HG03108 (cell line): Measurements from ENCODE around the gene ADK.
A peak's percentile ranks its signal among the peaks of the same experiment; 100 is the strongest.
"Not testable (repeated sequence)": the region's sequence is repeated elsewhere in the genome, so short reads cannot be mapped to it uniquely, and the experiment has no call there.

Experiments
- ATAC-seq: cut with Tn5 transposase; IDR thresholded peaks from one replicate; pipeline ENCODE4 v1.9.1; 2021; ENCODE audit warnings: moderate library complexity; ENCODE audit not compliant: unreplicated experiment

Gene ADK

DNA sequence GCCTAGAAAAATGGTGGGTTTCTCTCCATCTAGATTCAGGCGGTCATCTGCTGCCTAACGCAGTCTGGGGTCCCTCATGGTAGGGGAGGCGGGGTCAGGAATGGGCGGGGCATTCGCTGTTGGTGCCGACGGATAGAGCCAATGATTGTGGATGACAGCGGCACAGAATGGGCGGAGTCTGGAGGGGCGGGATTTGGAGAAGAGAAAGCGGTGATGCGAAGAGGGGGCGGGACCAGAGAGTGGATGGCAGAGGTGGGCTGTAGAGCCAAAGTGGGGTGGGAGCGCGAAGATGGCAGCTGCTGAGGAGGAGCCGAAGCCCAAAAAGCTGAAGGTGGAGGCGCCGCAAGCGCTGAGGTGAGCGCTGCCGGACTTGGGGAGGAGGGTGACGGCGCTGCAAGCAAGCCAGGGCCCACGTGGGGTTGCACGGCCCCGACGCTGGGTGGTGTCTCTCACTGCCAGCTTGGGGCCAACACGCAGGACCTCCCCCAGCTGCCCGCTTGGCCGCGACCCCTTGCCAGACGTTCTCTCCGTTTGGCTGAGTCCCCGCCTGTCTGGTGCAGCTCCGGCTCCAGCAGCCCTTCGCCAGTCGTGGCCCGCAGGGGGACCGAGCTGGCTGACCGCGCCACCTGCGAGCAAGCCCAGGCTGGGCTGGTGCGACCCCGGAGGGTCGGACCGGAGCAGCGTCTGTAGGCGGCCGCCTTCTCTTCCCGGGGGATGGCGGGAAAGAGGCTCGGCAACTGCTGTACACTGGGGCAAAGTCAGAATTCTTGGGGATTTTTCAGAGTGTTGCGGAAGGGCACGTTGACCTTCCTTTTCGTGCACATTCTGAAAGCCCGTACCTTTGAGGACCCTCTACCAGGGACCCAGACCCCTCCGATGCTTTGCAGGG is at the start of gene ADK:
Gene ADK, plus strand, starts transcription at position 232 of the 889 bp plus-strand sequence. Its CDS starts 58 bp downstream, at position 290.
- peak; percentile 81 for ATAC-seq

DNA sequence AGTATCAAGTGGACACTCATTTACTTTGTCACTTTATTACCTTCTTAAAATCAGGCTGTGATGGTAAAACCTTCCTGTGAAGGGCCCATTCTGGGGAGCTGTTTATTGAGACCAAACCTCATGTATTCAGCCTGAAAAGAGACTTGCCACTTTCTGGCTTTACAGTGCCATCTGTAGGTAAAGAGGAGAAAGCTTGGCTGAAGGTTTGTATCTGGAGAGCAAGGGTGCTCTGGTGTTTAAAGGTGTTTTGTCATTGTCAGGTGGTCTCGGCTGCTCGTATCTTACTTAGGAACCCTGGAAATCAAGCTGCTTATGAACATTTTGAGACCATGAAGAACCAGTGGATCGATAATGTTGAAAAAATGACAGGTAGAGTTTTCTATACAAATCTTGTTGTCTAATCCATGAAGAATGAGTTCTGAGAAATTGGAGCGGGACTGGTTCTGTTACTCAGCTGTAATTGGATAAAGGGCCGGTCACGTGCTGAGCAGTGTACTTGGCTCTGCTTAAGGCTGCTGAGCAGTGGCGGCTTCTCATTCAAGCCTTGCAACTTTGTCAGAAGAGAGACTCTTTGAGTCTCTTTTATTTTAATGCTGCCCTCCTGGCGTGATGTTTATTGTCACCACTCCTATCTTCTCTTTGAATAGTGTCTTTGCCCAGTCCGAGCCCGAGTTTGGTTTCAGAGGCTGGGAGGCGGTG is 47.3 kb upstream of the ADK start:
- no peak for ATAC-seq

DNA sequence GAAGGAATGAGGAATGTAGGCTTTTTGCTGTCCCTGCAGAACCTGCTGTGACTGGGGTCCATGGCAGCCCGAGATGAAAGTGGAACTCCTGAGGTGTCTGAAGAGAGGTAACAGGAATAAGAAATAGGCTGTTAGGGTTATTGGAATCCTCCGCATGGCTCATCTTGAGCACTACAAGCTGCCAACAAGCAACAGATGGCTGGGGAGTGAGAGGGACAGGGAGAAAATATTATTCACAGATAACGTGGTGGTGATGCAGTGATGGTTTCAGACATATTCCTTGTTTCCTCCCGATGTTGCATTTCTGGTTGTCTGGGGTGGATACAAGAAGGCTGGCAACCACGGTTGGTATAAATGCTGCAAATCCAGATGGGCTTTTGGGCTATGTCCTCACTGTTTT is 46.5 kb upstream of the ADK start:
- ATAC-seq = no peak

DNA sequence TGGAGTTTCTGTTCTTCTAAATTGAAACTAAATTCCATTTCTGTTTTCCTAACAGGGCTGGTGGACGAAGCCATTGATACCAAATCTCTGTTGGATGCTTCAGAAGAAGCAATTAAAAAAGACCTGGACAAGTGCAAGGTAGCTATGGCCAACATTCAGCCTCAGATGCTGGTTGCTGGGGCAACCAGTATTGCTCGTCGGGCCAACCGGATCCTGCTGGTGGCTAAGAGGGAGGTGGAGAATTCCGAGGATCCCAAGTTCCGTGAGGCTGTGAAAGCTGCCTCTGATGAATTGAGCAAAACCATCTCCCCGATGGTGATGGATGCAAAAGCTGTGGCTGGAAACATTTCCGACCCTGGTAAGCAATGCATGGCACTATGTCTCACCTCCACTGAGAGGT is 46.0 kb upstream of the ADK start:
- no peak for ATAC-seq

DNA sequence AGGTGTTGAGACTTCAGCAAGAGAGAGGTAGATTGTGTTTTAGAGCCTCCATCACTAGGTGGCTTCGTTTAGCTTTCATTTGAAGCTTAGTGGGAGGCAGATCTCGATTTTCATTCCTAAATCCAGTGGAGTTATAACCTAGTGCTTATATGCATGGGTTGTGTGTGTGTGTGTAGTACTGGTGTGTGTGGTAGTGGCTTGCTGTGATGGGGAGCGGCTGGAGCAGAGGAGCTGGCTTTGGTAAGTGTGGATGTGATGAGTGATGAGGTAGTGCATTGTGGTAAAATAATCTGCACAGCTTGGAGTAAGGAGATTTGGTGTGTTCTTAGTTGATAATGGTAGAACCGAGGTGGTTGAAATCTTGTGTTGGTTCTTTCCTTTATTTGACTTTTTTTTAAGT is 43.6 kb upstream of the ADK start:
- ATAC-seq = no peak

DNA sequence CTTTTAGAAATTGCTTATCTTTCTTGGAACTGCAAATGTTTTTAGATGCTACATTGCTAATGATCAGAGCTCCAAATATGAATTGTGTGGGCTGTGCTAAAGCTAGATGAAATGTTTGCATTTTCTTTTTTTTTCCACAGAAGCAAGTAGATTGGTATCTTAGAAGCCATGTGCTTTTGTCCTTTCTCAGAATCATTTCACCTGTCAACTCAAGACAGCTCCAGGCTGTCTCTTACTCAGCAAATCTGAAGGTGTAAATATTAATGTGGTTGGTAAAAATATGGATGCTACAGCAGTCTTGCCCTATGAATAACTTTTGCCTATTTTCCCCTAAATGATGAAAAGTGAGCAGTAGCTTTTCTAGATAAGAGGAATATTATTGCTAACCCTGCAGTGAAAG is 41.6 kb upstream of the ADK start:
- no peak for ATAC-seq

DNA sequence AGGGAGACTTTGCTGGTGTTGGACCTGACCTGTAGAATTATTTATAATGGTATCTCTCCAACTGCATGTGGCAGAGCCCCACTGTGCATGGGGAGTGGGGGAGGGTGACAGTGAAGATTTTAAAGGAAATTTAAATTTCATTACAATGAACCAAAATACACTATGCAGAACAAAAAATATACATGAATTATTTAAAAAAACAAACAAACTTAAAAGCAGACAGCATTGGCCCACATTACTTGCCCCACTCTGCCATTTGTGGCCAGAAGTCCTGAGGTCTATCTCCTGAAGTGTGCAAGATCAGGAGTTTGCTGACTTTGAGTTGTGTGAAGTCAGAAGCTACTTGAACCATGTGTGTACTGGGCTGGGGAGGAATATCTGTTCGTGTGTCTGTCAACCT is 40.9 kb upstream of the ADK start:
- ATAC-seq = no peak

DNA sequence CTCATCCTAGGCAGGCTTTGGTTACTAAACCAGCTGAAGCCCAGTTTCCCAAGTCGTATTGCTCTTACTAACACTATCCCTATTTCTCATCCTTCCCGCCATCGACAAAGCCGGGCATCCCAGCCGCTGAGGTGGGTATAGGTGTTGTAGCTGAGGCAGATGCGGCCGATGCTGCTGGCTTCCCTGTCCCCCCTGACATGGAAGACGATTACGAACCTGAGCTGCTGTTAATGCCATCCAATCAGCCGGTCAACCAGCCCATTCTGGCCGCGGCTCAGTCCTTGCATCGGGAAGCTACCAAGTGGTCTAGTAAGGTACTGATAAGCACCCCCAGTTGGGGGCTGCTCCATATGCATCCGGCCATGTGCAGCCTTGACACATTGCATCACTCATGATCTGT is 39.2 kb upstream of the ADK start:
- no peak for ATAC-seq

DNA sequence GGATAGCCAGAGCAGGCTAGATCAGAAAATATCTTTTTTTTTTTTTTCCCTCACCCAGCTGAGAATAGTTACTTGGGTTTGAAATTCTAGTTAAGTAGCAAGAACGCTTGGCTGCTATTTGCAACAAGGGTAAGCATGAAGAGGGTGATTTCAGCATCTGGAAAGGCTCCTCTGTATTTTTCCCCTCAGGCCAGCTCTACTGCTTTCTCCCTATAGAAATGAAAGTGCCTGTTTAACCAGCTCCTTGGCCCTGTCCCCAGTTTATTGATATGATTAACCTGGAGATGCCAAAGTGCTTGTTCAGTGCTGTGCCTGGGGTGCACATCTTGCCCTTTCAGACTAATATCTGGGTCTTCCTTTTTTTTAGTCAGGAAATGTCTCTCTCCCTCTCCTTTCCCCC is 37.5 kb upstream of the ADK start:
- no peak for ATAC-seq

DNA sequence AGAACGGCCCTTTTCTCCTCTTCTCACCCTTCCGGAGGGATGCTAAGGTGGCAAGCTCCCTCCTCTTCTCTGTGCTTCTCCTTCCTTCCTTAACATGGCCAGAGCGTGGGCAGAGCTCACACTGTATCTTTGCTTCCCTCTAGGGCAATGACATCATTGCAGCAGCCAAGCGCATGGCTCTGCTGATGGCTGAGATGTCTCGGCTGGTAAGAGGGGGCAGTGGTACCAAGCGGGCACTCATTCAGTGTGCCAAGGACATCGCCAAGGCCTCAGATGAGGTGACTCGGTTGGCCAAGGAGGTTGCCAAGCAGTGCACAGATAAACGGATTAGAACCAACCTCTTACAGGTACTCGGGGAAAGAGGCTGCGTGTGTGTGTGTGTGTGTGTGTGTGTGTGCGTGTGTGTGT is 37.0 kb upstream of the ADK start:
- ATAC-seq = no peak

DNA sequence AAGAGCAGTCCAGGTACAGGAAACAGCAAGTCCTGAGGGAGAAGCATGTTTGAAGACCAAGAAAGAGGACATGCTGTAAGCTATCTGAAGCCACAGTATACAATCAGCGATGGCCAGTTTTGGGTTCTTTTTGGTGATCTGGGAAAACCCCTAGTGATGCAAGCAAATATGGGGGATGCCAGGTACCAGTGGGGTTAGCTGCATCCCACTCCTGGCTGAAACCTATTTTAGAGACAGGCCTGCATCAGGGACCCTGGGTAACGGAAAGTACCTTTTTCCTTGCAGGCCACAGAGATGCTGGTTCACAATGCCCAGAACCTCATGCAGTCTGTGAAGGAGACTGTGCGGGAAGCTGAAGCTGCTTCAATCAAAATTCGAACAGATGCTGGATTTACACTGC is 33.3 kb upstream of the ADK start:
- no peak for ATAC-seq

DNA sequence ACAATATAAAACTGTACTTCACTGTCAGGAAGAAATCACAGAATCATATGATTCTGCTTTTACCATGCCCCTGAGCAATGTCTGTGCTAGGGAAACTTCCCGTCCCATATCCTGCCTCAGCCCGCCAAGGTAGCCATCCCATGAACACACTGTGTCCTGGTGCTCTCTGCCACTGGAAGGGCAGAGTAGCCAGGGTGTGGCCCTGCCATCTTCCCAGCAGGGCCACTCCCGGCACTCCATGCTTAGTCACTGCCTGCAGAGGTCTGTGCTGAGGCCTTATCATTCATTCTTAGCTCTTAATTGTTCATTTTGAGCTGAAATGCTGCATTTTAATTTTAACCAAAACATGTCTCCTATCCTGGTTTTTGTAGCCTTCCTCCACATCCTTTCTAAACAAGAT is 32.2 kb upstream of the ADK start:
- ATAC-seq = no peak

DNA sequence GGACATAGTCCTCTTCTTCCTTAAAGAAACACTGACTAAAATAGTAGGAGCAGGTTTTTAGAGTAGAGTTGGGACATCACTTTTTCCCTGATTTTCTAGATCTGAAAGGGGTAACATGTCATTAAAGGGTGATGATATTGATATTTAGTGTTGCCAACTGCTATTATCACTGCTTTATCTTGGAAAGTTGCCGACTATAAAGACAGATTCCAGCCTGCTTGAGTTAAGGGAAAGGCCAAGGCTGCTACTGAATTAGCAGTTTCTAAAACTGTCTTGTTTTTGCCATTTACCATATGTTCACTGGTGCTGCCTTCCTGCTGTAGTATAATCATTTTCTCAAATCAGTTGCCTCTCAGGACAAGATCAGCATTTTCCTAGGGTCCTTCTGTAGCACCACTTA is 30.1 kb upstream of the ADK start:
- ATAC-seq = no peak

DNA sequence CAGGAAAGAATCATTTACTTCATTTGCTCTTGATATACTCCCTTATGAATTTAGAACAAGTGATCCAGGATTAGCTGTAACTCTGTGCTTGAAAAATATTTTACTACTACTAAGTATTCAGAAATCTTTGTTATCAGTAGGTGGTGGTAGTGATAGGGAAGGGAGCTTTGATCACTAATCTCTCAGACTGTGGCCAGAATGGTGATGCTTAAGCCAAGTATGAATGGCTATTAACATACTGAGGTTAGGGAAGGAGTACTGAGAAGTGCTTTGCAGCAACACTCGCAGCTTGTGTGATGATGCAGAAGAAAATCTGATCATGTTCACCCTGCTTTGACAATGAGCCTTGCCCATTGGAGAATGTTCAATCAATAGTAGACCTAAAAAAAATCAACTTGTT is 29.7 kb upstream of the ADK start:
- ATAC-seq = no peak

DNA sequence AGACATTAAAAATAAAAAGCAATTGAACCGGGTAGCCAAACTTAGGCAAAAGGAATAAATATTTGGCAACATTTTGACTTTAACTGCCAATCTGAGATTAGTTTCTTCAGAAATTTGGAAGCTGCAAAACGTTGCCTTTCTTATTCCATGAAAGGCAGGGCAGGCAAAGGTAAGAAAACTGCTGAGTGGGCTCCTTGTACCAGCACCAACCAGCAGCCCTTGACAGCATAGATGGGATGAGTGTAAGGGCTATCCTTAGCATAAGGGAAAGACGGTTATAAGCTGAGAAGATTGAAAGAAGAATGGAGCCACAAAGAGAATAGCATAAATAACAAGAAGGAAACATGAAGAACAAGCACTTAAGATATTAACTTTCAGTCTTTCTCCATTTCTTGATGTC is 29.0 kb upstream of the ADK start:
- ATAC-seq = no peak

DNA sequence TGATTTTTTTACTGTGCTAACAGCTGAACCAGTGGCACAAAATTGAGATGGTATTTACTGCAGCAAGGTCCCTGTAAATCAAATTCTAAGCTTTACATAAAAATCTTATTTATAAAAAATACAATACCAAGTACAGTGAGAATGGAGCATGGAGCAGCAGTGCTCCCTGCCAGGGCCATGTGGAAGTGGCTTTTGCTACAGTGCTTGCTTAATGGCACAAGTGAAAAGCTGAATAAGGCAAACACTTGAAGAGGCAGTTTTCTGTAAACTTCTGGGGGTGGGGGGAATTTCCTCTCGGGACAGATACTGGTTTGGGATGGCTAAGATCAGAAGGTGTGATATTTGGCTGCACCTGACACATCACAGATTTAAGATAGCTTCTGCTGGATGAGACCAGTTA is 27.9 kb upstream of the ADK start:
- no peak for ATAC-seq

DNA sequence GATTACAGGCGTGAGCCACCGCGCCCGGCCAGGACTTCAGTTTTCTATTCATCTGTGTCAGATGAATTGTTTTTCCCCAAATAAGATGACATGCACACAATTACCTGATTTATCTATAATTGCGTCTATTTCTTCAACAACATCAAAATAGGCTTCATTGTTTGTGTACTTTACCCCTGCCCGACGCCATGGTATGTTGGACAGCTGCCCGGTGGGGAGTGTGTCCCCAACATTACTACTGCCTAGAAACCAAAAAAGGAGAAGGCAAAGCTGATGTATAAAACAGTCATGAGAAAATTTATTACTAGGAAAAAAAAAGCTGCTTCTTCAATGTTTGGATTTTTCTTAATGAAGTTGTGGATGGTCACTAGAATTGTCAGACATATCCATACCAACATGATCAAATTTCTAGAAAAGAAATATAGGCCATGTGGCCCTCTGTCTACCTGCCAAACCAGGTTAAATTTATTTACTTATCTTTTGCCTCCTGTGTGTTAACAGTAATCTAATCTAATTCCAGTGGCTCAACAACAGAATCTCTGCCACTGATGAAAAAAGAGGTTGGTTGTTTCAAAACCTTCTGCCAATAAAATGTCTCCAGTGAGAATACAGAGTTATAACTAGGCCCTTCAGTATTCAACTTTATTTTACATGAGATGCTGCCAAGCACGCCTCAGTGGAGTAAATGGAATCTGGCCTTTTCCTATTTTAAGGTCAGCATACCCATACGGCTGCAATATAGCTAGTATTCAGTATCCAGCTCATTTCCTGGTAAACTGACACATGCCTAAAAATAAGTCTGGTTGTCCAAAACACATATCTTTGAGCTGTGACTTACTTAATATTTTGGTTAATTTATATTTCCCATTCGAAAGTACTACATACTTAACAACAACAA is 16.8 kb upstream of the ADK start:
- ATAC-seq = no peak

DNA sequence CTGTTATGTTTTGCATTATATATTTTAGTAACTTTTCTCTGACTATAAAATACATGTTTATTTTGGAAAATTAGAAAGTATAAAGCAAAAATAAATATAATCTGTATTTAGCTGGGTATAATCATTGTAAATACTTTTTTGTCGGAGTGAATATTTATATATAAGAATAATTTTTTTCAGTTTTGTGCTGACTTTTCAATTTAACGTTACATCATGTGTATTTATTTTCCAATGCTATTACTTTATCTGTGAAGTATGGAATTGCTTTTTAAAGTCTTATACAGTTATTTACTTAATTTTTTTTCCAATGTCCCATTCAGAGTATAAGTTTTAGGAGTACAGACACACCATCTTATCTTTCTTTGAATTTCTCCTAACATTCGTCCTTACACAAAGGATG is 15.6 kb upstream of the ADK start:
- ATAC-seq = no peak

DNA sequence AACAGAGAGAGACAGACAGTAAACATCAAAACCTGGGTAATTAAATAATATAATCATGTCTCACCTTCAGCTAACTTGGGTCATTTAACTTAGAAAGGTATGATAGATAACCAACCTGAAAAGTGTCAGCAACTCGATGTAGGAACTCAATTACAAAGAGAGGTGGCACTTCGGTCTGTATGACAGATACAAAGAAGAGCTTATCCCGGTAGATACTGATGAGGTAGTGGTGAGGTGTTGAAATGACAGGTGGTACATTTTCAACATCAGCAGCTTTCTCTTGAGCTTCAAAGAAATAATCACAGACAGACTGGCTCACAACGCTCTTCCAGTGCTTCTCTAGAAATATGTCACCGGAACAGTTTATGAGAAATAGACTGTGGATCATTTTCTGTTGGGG is 13.0 kb upstream of the ADK start:
- no peak for ATAC-seq

DNA sequence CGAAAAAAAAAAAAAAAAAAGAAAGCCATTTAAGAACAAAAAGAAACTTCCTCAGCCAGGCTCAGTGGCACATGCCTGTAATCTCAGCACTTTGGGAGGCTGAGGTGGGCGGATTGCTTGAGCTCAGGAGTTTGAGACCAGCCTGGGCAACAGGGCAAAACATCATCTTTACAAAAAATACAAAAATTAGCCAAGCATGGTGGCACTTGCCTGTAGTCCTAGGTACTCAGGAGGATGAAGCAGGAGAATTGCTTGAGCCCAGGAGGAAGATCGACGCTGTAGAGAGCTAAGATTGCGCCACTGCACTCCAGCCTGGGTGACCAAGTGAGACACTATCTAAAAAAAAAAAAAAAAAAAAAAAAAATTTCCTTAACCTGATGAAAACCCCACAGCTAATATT is 12.4 kb upstream of the ADK start:
- ATAC-seq = not testable (repeated sequence)

DNA sequence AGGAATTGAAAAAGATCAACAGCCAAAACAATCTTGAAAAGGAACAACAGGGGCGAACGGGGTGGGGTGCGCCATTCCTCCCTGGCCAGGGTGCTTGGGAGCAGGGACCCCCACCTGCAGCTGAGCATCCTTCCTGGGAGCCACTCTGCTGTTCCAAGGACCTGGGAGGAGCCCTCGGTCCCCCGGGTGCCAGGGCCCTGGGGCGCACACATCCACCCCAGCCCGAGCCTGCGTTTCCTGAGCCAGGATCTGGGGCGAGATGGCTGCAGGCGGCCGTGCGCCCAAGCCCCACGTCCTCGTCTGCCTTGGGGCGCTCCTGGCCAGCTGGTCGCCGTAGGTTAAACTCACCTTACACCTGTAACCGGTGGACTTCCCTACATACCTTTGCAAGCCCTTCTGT is 11.0 kb upstream of the ADK start:
- no peak for ATAC-seq
